GM21529 (cell line): Measurements from ENCODE around the gene TBC1D8B.

Experiments
- ATAC-seq: cut with Tn5 transposase; IDR thresholded peaks from one replicate; pipeline ENCODE4 v1.9.1; 2021; ENCODE audit not compliant: unreplicated experiment

The TBC1D8B gene

DNA sequence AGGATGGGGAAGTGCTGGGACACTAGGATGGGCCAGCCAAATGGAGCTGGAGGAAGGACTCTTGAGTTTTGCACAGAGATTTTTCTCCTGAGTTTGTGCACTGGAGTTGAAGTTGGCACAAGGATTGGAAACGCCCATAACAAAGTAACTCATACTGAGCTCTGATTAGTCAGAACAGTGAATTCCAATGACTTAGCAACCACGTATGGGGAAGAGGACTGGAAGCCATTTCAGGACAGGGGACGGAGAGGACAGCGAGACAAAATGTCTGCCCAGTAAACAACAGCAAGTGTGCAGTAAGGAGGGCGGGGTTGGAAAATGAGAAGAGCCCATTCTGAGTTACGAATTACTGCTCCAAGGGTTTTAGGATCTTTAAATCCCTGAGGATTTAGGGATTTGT is 94.8 kb downstream of the TBC1D8B start:
- ATAC-seq = no peak

DNA sequence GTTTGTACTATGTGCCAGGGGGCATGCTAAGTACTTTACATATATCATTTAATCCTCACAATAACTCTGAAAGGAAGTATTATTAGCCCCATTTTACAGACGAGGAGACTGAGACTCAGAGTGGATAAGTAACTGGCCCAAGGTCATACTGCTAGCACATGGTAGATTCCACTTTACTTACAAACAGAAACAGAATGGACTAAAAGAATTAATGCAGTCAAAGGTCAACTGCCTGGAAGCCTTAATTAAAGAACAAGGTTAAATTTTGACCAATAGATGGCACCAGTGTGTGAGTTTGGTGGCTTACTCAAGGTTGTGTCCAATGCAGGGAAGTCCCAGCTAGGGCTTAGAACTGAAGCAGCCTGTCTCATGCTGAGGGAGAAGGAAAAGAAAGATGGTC is 96.0 kb downstream of the TBC1D8B start:
- ATAC-seq = peak; percentile 53

DNA sequence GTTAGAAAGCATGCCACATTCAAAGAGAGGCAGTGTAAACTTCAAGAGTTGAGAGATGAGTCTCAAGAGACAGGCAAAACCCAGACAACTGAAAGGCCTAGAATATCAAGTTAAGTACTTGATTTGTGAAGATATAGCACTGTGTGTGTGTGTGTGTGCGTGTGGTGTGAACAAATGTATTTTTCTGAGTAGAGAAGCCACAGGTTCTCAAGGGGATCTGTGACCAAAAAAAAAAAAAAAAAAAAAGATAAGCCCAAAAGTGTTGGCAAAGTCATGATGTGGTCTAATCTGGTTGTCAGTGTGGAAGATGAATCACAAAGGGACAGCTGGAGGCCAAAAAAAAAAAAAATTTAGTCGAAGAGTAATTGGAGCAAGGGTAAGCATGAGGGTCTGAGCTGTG is 96.8 kb downstream of the TBC1D8B start:
- ATAC-seq = no peak

DNA sequence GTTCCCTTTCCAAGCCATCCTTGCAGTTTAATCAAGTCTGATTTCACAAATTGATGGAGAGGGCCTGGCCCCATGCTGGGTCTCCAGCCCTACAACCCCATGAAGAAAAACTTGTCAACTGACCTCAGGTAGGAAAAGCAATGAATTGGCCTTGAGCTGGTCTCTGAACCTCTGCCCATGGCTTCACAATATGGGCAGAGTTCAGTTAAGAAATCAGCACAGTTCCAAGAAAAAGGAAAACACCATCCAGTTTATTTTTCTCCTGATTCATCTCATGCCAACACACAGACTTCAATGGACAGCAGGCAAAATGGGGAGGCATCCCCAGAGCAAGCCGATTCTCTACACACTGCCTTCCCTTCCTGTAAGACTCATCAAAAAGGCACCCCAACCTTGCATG is 97.4 kb downstream of the TBC1D8B start:
- no peak for ATAC-seq

DNA sequence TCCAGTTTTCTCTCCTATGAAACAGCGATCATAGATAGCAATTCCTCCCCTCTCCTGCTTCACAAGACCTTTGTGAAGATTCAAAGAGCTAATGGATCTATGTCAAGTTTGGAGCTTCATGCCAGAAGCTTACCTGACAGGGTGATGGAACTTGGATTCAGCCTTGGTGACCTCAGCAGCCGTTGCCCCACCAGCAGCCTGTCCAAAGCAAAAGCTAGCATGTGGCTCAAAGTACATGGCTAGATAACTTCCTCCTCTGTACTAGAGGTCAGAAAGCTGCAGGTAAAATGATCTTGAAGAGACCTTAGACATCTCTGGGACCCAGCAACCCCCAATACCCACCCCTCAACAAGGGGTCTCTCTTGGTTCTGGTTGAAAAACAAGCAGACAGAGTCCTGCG is 98.9 kb downstream of the TBC1D8B start:
- no peak for ATAC-seq

DNA sequence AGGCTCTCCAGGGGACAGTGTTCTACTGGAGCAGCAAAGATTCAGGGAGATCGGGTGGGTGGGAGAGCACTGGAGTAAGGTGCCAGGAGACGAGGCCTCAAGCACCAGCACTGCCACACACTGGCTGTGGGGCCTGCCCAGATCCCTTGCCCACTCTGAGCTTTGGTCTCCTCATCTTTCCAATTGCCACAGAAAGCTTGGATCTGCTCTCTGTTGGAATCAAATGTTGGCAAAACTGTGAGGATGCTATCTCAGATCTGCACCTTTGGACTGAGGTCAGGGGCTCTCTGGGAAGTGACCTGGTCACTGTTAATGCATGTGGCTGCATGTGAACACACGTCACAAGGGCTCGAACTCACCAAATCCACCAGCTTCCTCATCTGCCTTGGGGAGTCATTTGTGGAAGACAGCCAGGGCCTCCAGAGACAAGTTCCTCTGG is 99.3 kb downstream of the TBC1D8B start:
- no peak for ATAC-seq

DNA sequence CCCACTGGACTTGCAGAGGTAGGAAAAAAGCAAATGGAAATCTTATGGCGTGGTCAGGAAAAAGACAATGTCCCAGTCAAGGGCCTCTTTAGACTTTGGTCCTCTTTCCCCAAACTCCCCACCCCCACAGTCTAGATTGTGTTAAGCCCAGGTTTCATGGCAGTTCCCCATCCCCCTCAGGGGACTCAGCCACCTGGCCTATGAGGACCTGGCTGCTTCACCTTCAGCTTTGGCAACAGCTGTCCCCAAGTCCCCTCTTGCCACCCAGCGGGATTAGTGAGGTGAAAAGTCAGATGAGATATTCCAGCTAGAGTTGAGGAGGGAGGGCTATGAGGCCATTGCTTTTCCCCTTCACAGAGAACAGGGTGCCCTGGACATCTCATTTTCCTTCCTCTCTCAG is 100.2 kb downstream of the TBC1D8B start:
- no peak for ATAC-seq

DNA sequence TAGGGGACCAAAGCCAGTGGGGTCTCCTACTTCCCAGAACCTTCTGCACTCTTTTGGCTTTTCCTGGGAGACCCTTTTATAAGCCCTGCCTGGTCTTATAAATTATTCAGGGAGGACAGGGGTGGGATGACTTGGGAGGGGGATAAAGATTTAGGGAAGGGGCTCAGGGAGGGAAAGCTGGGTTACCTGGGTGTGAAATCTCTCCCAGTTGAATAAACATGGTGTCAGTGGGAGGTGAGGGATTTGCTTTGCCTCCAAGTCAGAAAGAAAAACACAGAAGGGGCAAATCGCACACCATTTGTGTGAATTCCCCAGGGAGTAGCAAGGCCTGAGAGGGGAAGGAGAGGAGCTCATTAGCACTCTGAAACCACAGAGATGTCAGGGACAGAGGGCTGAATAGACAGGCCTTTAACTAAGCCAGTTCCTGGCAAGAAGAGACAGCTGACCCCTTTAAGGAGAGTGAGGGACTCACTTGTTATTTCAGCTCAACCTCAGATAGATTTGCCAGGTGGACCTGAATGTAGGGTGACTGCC is 100.9 kb downstream of the TBC1D8B start, which contains the start of gene RIPPLY1:
Gene RIPPLY1 (minus strand): TSS at position 51 of the 534 bp plus-strand sequence. CDS start 54 bp downstream, outside the sequence.
- ATAC-seq = no peak

DNA sequence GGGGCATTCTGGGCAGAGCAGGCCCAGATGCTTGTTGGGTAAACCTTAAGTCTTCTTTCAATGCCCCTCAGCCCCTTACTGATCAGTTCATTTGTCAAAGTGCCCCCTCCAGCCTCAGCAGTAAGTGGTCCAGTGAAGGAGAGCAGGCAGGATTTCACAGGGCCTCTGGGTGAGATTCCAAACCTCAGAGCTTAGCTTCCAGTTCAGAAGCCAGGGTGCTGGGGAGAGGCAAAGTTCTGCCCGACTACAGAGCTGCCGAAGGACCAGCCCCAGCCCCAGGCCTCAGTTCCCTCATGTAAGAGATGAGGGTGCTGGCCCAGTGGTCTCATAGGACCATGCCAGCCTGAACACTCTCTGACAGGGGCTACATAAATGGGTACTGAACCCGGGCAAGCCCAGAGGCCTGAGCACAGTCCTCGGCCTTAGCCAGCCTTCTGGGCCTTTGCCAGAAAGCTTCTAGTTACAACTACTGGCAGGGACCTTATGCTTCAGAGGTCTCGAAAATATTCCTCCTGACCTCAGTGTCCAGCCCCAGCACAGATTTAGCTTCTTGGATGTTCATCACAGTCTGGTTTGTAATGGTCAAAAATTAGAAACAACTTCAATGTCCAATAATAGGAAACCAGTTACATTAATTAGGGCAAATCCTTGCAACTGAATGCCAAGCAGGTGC is 101.5 kb downstream of the TBC1D8B start:
- ATAC-seq = no peak

DNA sequence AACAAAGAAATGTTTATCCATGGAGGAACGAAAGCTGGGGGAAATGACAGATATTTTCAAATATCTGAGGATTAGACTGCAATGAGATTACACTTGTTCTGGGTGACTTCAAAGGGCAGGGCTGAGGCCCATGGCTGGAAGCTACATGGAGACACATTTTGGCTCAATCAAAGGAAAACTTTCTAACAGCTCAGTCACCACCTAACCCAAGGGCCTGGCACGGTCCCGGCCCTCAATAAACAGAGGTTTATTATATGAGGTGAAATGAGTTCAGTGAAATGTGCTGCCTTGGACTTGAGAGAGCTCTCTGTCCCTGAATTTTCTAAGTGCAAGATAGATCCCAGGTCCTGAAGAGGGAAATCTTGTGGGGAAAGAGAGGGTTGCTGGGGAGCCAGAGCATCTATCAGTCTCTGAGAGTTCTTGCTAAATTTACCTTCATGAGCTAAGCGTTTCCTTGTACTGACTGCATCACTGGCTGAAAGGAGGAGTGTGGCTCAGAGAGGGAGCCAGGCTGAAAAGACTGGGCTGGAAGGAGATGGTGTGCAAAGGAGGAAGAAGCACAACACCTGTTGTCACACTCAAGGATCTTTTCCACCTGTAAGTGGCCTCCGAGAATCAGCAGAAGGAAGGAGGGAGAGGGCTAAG is 102.7 kb downstream of the TBC1D8B start:
- no peak for ATAC-seq

DNA sequence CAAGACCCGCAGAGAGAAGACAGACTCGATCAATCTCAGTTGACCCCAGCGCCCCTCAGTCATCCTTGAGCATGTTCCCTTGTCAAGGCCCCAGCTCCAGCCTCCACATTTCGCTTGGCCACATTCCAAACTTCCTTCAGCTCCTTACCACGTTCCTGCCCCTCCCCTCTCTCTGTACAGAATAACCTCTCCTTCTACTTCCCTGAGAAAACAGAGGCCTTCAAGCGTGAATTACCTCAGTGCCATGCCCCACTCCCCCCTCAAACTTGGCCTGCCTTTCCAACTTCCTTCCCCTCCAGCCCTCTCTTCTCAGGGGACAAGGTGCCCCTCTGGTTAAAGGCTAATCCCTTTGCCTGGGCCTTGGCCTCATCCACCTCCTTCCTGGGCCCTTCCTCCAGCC is 103.9 kb downstream of the TBC1D8B start:
- no peak for ATAC-seq

DNA sequence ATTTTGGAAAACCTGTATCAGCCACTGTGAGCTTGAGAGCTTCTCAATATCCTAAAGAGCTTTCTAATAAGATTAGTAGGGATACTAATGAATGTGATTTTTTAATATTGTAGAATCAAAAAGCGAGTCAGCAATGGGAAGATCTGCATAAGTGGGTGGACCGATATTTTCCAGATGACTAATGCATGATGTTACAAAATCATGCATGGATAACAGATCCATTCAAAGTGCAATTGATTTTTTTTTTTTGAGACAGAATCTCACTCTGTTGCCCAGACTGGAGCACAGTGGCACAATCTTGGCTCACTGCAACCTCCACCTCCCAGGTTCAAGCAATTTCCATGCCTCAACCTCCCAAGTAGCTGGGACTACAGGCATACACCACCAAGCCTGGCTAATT is 110.4 kb downstream of the TBC1D8B start:
- ATAC-seq = no peak

DNA sequence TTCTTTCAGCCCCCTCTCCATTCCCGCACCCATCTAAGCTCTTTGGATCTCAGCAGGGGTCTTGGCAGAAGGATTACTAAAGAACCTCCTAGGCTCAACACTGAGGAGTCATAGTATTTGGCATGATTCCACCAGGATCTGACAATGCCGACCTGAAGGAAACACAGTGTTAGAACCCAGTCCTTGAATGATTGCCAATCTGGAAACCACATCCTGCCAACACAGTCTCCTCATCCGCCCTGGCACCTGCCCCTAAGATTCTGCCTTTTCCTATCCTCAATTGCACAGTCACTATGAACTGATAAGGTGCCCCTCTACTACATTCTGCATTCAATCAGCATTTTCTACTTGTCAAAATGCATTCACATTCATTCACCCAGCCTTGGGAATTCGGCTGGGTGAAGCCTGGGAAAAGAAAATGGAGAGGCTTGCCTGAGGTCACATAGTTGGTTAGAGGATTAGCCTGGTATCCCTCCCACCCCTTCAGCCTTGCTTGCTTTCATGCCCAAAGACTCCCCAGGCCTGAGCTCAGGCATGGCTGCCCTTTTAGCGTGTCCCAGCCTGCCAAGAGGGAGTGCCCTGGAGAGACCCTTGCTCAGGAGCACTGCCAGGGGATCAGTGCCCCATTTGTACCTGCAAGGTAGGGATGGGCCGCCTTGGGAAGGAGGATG is 115.5 kb downstream of the TBC1D8B start:
- no peak for ATAC-seq

DNA sequence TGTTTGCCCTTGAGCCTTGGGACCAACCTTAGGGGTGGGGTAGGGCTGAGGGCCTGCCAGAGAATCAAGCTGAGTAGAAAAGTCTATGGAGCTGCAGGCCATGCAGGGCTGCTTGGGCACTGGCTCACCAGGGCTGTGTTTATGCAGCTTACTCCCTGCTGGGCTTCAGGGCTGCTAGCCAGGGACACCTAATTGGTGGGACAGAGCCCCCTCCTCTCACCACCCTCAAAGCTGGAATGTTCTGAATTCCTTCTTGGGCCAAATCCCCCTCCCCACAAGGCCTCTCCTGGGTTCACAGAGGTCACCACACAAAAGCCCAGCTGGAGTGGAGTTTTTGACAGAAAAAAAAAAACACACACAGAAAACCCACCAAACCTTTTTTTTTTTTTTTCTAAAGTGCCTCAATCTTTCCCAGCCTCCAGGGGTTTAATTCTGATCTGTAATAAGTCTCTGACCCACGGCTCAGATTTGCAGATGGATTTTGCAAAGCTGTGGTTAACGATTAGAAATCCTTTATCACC is 117.5 kb downstream of the TBC1D8B start, which contains the start of gene CLDN2:
Gene CLDN2 (plus strand): TSS at position 471 of the 521 bp plus-strand sequence. CDS start 7,827 bp downstream, outside the sequence.
- ATAC-seq = no peak

DNA sequence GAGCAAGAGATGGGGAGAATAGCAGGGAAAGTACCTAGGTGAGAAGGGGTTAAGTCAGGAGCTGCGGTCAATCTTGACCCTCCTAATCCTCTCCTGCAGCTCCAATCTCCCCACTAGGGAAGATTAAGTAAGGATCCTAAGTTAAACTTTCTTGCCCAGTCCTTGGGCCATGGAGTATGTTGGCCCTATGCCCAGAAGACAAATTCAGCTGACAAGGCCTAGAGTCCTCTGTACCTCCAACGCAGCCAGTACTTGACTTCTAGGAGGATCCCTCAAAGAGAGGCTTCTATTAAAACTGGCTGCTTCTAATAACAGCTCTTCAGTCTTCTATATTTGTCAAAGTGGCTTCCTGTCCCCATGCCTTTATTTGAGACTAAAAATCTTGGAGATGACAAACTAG is 119.2 kb downstream of the TBC1D8B start:
- no peak for ATAC-seq
